ENCODE data around the gene ZDHHC11B. TPM values are rescaled to one million over a fixed set of nuclear protein-coding genes. Genes with fewer than 3 reads are reported as not detected.
A peak's percentile ranks its signal among the peaks of the same experiment; 100 is the strongest.
"Not testable (repeated sequence)": the region's sequence is repeated elsewhere in the genome, so short reads cannot be mapped to it uniquely, and the experiment has no call there.

ZDHHC11B gene
- total RNA-seq, 1 experiment from 2014 or later = 3.8 TPM

GRCh38 chr5:774304-774703 is 10.2 kb downstream of the ZDHHC11B start:
- H3K9me2 ChIP-seq (ENCODE audit: insufficient read depth); DNase-seq (ENCODE audit: low read depth, low spot score); H3K4me3 ChIP-seq (replicated peaks in 1 of 2; ENCODE audit: low read depth in 1 of 2, low read length in 2 of 2); H4K20me1 ChIP-seq (ENCODE audit: insufficient read depth); intact Hi-C loops (cut with micrococcal nuclease); H3K36me3 ChIP-seq (ENCODE audit: control insufficient read depth in 1 of 2, insufficient read depth in 2 of 2, low read length in 2 of 2); H3K4me2 ChIP-seq (ENCODE audit: low read length); H3K4me1 ChIP-seq (ENCODE audit: control insufficient read depth in 1 of 2, insufficient read depth in 2 of 2, low read length in 2 of 2); POLR2A ChIA-PET; H3K79me2 ChIP-seq (ENCODE audit: insufficient read depth, low read length); H3K27ac ChIP-seq (ENCODE audit: low read depth, low read length); RAD21 ChIA-PET (ENCODE audit: low non-redundant PET in 1 of 2, low total read pairs in 2 of 2, uncharacterized antibody in 2 of 2, unreplicated experiment in 2 of 2); H2AFZ ChIP-seq (ENCODE audit: low read depth, low read length, poor library complexity, severe bottlenecking); ATAC-seq; H3K9ac ChIP-seq (ENCODE audit: low read length); H3K9me3 ChIP-seq (ENCODE audit: control insufficient read depth in 1 of 2, insufficient read depth in 1 of 2, low read depth in 1 of 2, low read length in 2 of 2); CTCF ChIA-PET; H3K27me3 ChIP-seq (ENCODE audit: insufficient read depth, low read length); BruUV-seq (replicated peaks): not testable (repeated sequence)

DNA sequence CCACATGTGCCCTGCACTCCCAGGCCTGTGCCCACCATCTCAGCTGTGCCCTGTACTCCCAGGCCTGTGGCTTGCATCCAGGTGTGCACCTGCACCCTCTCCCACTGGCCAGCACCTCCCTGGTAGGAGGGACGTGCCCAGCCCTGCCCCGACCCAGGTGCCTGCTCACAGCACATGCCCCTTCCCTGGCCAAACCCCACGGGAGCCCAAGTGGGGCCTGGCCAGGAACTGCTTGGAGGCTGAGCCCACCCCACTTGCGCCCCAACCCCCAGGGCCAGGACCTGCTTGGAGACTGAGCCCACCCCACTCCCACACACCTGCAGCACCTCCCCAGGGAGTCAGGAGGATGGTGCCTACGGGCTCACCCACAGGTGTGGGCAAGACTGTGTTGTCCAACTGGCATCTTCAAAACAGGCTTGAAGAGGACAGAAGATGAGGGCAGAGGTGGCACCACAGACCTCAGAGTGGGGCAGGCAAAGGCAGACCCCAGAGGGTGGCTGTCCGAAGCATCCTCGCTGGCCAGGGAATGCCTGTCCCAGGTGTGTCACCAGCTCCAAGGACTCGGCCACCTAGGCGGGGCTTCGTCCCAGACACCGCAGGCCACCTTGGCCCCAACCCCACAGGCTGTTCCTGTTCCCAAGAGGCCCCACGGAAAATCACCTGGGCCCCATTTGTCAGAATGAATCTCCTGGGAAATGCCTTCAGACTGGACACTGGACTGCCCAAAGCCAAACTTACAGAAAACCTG is 10.8 kb downstream of the ZDHHC11B start:
- Histone ChIP-seq H4K20me1 (ENCODE audit: insufficient read depth) (no peaks in the 10 kb centered on the region), H3K9me3 (ENCODE audit: control insufficient read depth in 1 of 2, insufficient read depth in 1 of 2, low read depth in 1 of 2, low read length in 2 of 2) (no peaks in the 10 kb centered on the region), H3K9me2 (ENCODE audit: insufficient read depth) (no peaks in the 10 kb centered on the region), H3K4me3 (replicated peaks in 1 of 2; ENCODE audit: low read depth in 1 of 2, low read length in 2 of 2) (no peak overlapping the region), H3K36me3 (ENCODE audit: control insufficient read depth in 1 of 2, insufficient read depth in 2 of 2, low read length in 2 of 2) (no peaks in the 10 kb centered on the region), H3K27ac (ENCODE audit: low read depth, low read length) (no peak overlapping the region), H3K9ac (ENCODE audit: low read length) (no peak overlapping the region), H3K4me2 (ENCODE audit: low read length) (no peak overlapping the region), H3K4me1 (ENCODE audit: control insufficient read depth in 1 of 2, insufficient read depth in 2 of 2, low read length in 2 of 2) (no peaks in the 10 kb centered on the region), H3K27me3 (ENCODE audit: insufficient read depth, low read length) (no peaks in the 10 kb centered on the region), H3K79me2 (ENCODE audit: insufficient read depth, low read length) (no peaks in the 10 kb centered on the region), H2AFZ (ENCODE audit: low read depth, low read length, poor library complexity, severe bottlenecking) (no peak overlapping the region)
- CTCF ChIA-PET = no interaction called here
- RAD21 ChIA-PET (ENCODE audit: low non-redundant PET in 1 of 2, low total read pairs in 2 of 2, uncharacterized antibody in 2 of 2, unreplicated experiment in 2 of 2) = no interaction called here
- ATAC-seq = no peak
- no peak for DNase-seq (ENCODE audit: low read depth, low spot score)
- no TSS peak for BruUV-seq (replicated peaks)
- intact Hi-C loops (cut with micrococcal nuclease) = no loop called here
- POLR2A ChIA-PET = no interaction called here
- TF ChIP-seq ATF3 (IDR thresholded peaks at IDR 0.05) = no peak
- TF ChIP-seq CBX3 (IDR thresholded peaks at IDR 0.05; ENCODE audit: low read depth) = no peak
- no peak for TF ChIP-seq CEBPB (IDR thresholded peaks at IDR 0.05; ENCODE audit: low read depth)

DNA sequence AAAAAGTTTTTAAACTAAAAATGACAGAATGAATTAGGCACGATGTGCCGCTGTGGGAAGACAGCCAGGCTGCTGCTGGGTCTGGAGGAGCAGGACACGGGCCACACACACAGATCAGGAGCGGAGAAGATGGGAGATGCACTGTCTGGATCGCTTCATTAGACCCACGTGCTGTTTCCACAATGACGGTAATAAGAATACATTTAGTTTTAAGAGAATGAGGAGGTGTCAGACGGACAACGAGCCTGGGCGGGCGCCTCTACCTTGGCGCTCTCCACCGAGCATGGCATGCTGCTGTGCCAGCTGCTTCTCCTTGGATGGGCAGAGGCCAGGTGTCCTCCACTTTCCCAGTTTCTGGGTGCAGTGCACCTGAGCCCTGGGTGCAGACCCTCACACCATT is 11.6 kb downstream of the ZDHHC11B start:
- RAD21 ChIA-PET (ENCODE audit: low non-redundant PET in 1 of 2, low total read pairs in 2 of 2, uncharacterized antibody in 2 of 2, unreplicated experiment in 2 of 2); POLR2A ChIA-PET; H4K20me1 ChIP-seq (ENCODE audit: insufficient read depth); H3K36me3 ChIP-seq (ENCODE audit: control insufficient read depth in 1 of 2, insufficient read depth in 2 of 2, low read length in 2 of 2); ATAC-seq; intact Hi-C loops (cut with micrococcal nuclease); H3K4me2 ChIP-seq (ENCODE audit: low read length); H2AFZ ChIP-seq (ENCODE audit: low read depth, low read length, poor library complexity, severe bottlenecking); H3K9me2 ChIP-seq (ENCODE audit: insufficient read depth); CTCF ChIA-PET; H3K4me3 ChIP-seq (replicated peaks in 1 of 2; ENCODE audit: low read depth in 1 of 2, low read length in 2 of 2); H3K9ac ChIP-seq (ENCODE audit: low read length); H3K27ac ChIP-seq (ENCODE audit: low read depth, low read length); BruUV-seq (replicated peaks); DNase-seq (ENCODE audit: low read depth, low spot score); H3K9me3 ChIP-seq (ENCODE audit: control insufficient read depth in 1 of 2, insufficient read depth in 1 of 2, low read depth in 1 of 2, low read length in 2 of 2); H3K4me1 ChIP-seq (ENCODE audit: control insufficient read depth in 1 of 2, insufficient read depth in 2 of 2, low read length in 2 of 2); H3K27me3 ChIP-seq (ENCODE audit: insufficient read depth, low read length); H3K79me2 ChIP-seq (ENCODE audit: insufficient read depth, low read length): not testable (repeated sequence)

- DNase-seq (ENCODE audit: low read depth, low spot score); H4K20me1 ChIP-seq (ENCODE audit: insufficient read depth); H3K27ac ChIP-seq (ENCODE audit: low read depth, low read length); intact Hi-C loops (cut with micrococcal nuclease); H3K9me2 ChIP-seq (ENCODE audit: insufficient read depth); H2AFZ ChIP-seq (ENCODE audit: low read depth, low read length, poor library complexity, severe bottlenecking); BruUV-seq (replicated peaks); H3K4me2 ChIP-seq (ENCODE audit: low read length); H3K27me3 ChIP-seq (ENCODE audit: insufficient read depth, low read length); POLR2A ChIA-PET; H3K79me2 ChIP-seq (ENCODE audit: insufficient read depth, low read length); RAD21 ChIA-PET (ENCODE audit: low non-redundant PET in 1 of 2, low total read pairs in 2 of 2, uncharacterized antibody in 2 of 2, unreplicated experiment in 2 of 2); CTCF ChIA-PET; H3K4me3 ChIP-seq (replicated peaks in 1 of 2; ENCODE audit: low read depth in 1 of 2, low read length in 2 of 2); H3K9ac ChIP-seq (ENCODE audit: low read length); H3K4me1 ChIP-seq (ENCODE audit: control insufficient read depth in 1 of 2, insufficient read depth in 2 of 2, low read length in 2 of 2); H3K9me3 ChIP-seq (ENCODE audit: control insufficient read depth in 1 of 2, insufficient read depth in 1 of 2, low read depth in 1 of 2, low read length in 2 of 2); H3K36me3 ChIP-seq (ENCODE audit: control insufficient read depth in 1 of 2, insufficient read depth in 2 of 2, low read length in 2 of 2): not testable (repeated sequence)
- peak; percentile 33 for ATAC-seq
These were observed 12.0 kb downstream of the ZDHHC11B start for GRCh38 chr5:772547-772890.

All from HCT116 (cell line).